GM23248 (cell line): Measurements from ENCODE around the gene HEG1. TPM values are rescaled to one million over a fixed set of nuclear protein-coding genes. Genes with fewer than 3 reads are reported as not detected.

Experiments used
- DNase-seq: peaks from one replicate; pipeline ENCODE4 v3.0.0-alpha.2; 2015
- H2AFZ ChIP-seq: fragments of 200-600 bp; sonication (generic); 2 replicates; pipeline ENCODE4 v1.6.1; 2016; ENCODE audit warnings: antibody characterized with exemption
- H3F3A ChIP-seq: fragments of 200-600 bp; sonication (generic); 2 replicates; pipeline ENCODE4 v1.6.1; 2016; ENCODE audit warnings: mild to moderate bottlenecking, antibody characterized with exemption, mixed run types; ENCODE audit not compliant: insufficient read depth
- H3K27ac ChIP-seq: fragments of 200-600 bp; sonication (generic); 2 replicates; pipeline ENCODE4 v1.5.1; 2016; ENCODE audit warnings: mild to moderate bottlenecking
- H3K27me3 ChIP-seq: fragments of 200-600 bp; sonication (generic); replicated peaks from 2 replicates; pipeline ENCODE4 v1.6.1; 2016; ENCODE audit warnings: mild to moderate bottlenecking; ENCODE audit not compliant: insufficient read depth
- H3K36me3 ChIP-seq: fragments of 200-600 bp; sonication (generic); 2 replicates; pipeline ENCODE4 v1.6.1; 2016; ENCODE audit warnings: low read depth, mild to moderate bottlenecking
- H3K4me1 ChIP-seq: fragments of 200-600 bp; sonication (generic); 2 replicates; pipeline ENCODE4 v1.6.1; 2016; ENCODE audit warnings: mild to moderate bottlenecking; ENCODE audit not compliant: insufficient read depth
- H3K4me2 ChIP-seq: fragments of 200-600 bp; sonication (generic); one replicate; pipeline ENCODE4 v1.6.1; 2016; ENCODE audit warnings: mild to moderate bottlenecking; ENCODE audit not compliant: unreplicated experiment
- H3K4me3 ChIP-seq: fragments of 200-600 bp; sonication (generic); 2 replicates; pipeline ENCODE4 v1.5.1; 2016; ENCODE audit warnings: mild to moderate bottlenecking
- H3K79me2 ChIP-seq: fragments of 200-600 bp; sonication (generic); 2 replicates; pipeline ENCODE4 v1.6.1; 2016; ENCODE audit warnings: mild to moderate bottlenecking; ENCODE audit not compliant: insufficient read depth
- H3K9ac ChIP-seq: fragments of 200-600 bp; sonication (generic); 2 replicates; pipeline ENCODE4 v1.6.1; 2016; ENCODE audit warnings: mild to moderate bottlenecking
- H3K9me2 ChIP-seq: fragments of 200-600 bp; sonication (generic); 2 replicates; pipeline ENCODE4 v1.6.1; 2016; ENCODE audit warnings: mixed run types, mild to moderate bottlenecking, moderate library complexity; ENCODE audit not compliant: insufficient read depth
- H3K9me3 ChIP-seq: fragments of 200-600 bp; sonication (generic); one replicate; pipeline ENCODE4 v1.6.1; 2017; ENCODE audit warnings: low read depth
- H4K20me1 ChIP-seq: fragments of 200-600 bp; sonication (generic); 2 replicates; pipeline ENCODE4 v1.6.0; 2016; ENCODE audit not compliant: insufficient read depth
- EZH2 ChIP-seq: fragments of 200-600 bp; sonication (generic); IDR thresholded peaks from 2 replicates; pipeline ENCODE4 v1.6.1; 2018; ENCODE audit warnings: antibody characterized with exemption, mild to moderate bottlenecking; ENCODE audit not compliant: insufficient read depth, poor library complexity, severe bottlenecking
- EZH2phosphoT487 ChIP-seq: fragments of 200-600 bp; sonication (generic); IDR thresholded peaks from 2 replicates; pipeline ENCODE4 v1.6.1; 2018; ENCODE audit warnings: antibody characterized with exemption, moderate library complexity, mild to moderate bottlenecking, low read depth; ENCODE audit not compliant: insufficient read depth
- WGBS, 2 experiments: methylation state at CpG; one replicate each; pipeline ENCODE4 v1.1.6; 2015 to 2017; ENCODE audit warnings: low lambda C conversion rate in 2 of 2, low coverage in 1 of 2; ENCODE audit errors: missing lambda C conversion rate in 2 of 2; 5-methylcytosine and 5-hydroxymethylcytosine counted together
- in situ Hi-C: fragments of 300-500 bp; cut with MboI; formaldehyde crosslinking; loops from 2 replicates; pipeline ENCODE4 v1.15.0; 2020
- polyA plus RNA-seq: library from polyadenylated mRNA; unstranded; fragments of >200 nt; fragmentation: Nextera tagmentation; extraction: Ambion mirVana; gene quantifications from 2 replicates; pipeline ENCODE4 v1.2.1, GENCODE V29; 2016
- total RNA-seq: library from RNA; depleted of rRNA; stranded (reverse); fragments of >200 nt; shearing (Covaris generic); gene quantifications from 2 replicates; pipeline ENCODE4 v1.2.3, GENCODE V29; 2014

Gene HEG1
- total and polyA plus RNA-seq, 2 experiments from 2014 or later: 32.1 to 116 TPM

DNA sequence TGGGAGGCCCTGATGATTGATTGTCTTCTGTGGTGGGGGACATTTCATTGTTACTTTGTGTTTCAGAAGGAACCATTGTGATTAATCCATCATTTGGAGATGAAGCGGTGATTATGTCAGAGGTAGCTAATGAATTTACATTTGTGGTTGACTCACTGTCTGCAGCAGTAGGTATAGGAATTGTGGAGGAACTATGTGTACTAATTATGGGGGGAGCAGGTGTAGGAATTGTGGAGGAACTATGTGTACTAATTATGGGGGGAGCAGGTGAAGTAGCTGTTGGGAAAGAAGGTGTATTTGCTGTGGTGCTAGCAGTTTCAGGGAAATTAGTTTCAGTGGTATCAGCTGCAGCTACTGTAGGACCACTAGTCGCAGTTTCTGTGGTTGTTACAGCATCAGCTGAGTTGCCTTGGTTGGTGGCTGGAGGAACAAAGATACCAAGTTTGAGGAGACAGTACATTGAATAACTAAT, 128.2 kb downstream of the HEG1 start:
- Histone ChIP-seq H3K79me2 (no peaks in the 10 kb centered on the region), H2AFZ (no peak overlapping the region), H3K4me2 (no peak overlapping the region), H4K20me1 (no peaks in the 10 kb centered on the region), H3K4me1 (no peaks in the 10 kb centered on the region), H3K36me3 (no peaks in the 10 kb centered on the region), H3K4me3 (no peak overlapping the region), H3K27me3 (no peaks in the 10 kb centered on the region), H3K9ac (no peak overlapping the region), H3K9me3 (no peaks in the 10 kb centered on the region), H3F3A (no peaks in the 10 kb centered on the region), H3K9me2 (no peaks in the 10 kb centered on the region), H3K27ac (no peak overlapping the region)
- TF ChIP-seq EZH2 (no peak), EZH2phosphoT487 (no peak)
- in situ Hi-C loops: no loop called here
- WGBS, 2 experiments: 98% methylated on average over 2 of the region's 2 CpGs
- no peak for DNase-seq

DNA sequence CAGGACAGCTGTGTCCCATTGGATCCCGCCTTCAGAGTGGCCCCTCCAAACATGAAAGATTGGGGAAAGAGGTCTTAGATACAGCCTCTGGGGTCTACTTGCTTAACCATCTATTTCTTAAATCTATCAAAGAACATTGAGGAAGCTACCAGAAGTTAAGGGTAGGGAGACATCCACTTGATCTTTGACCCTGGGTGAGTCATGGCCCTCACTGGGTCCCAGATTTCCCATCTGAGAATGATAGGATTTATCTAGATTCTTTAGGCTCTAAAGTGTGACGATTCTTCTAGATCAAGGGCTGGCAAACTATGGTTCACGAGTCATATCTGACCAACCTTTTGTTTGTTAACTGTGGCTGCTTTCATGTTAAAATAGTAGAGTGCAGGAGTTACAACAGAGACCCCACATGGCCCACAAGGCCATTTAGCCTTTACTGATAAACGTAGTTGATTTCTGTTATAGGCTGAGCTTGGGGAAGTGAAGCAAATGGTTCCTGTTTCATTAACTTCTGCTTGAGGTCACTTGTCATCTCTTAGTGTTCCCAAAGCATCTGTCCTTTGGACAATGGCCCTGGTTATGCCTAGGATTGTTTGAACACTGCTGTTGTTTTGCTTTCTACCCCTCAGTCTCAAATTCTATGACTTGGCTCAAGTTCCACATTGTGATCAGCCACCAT, 129.2 kb downstream of the HEG1 start:
- H3K4me3 ChIP-seq: no peak overlapping the region
- H3F3A ChIP-seq: no peaks in the 10 kb centered on the region
- 82 to 88% methylated on average over 4 of the region's 4 CpGs for WGBS, 2 experiments
- no peak overlapping the region for H3K27ac ChIP-seq
- no peaks in the 10 kb centered on the region for H4K20me1 ChIP-seq
- H3K4me1 ChIP-seq: no peaks in the 10 kb centered on the region
- TF ChIP-seq EZH2: no peak
- TF ChIP-seq EZH2phosphoT487: no peak
- H3K36me3 ChIP-seq: no peaks in the 10 kb centered on the region
- in situ Hi-C loops: no loop called here
- no peaks in the 10 kb centered on the region for H3K27me3 ChIP-seq
- H3K9me3 ChIP-seq: no peaks in the 10 kb centered on the region
- DNase-seq: peak; percentile 14
- no peaks in the 10 kb centered on the region for H3K9me2 ChIP-seq
- no peaks in the 10 kb centered on the region for H3K79me2 ChIP-seq
- no peak overlapping the region for H2AFZ ChIP-seq
- no peak overlapping the region for H3K4me2 ChIP-seq
- no peak overlapping the region for H3K9ac ChIP-seq

DNA sequence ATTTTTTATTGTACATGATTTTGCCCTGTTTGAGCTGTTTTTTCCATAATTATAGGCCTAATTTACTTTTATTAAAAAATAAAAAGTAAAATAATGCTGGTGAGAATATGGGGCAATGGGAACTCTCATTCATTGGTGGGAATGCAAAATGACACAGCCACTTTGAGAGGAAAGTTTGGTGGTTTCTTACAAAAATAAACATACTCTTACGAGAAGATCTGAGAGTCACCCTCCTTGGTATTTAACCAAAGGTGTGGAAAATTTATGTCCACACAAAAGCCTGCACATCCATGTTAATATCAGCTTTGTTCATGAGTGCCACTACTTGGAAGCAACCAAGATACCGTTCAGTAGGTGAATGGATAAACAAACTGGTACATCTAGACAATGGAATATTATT, 131.1 kb downstream of the HEG1 start:
- Histone ChIP-seq H3K79me2 (no peaks in the 10 kb centered on the region), H3K4me1 (no peaks in the 10 kb centered on the region), H3K9me3 (no peaks in the 10 kb centered on the region), H3K27me3 (no peaks in the 10 kb centered on the region), H2AFZ (no peak overlapping the region), H3K4me2 (no peak overlapping the region), H4K20me1 (no peaks in the 10 kb centered on the region), H3K9ac (no peak overlapping the region), H3K4me3 (no peak overlapping the region), H3K36me3 (no peaks in the 10 kb centered on the region), H3F3A (no peaks in the 10 kb centered on the region), H3K9me2 (no peaks in the 10 kb centered on the region), H3K27ac (no peak overlapping the region)
- DNase-seq: no peak
- in situ Hi-C loops: loop anchor here (25.0 kb wide), 1 partner anchor 587 kb away; no protein-coding TSS in a partner anchor
- WGBS, 2 experiments: 75 to 85% methylated on average over 2 of the region's 2 CpGs
- TF ChIP-seq EZH2 (no peak), EZH2phosphoT487 (no peak)

DNA sequence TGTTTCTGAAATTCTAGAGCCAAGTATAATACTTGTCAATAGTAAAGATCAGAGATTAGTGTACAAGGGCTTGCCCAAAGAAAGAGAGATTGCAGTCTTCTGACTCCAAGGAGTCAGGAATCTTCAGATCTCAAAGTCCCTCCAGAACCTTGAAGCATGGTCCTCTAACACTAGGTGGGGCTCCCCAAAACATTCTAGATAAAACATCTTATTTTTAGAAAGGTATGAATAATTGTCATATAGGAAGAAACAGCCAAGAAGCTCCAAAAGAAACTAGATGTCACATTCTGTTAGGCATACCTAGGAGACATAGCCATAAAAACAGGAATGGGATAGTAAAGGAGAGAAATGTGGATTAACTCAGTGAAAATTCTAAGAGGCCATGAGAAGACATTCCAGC, 132.0 kb downstream of the HEG1 start:
- Histone ChIP-seq H4K20me1 (no peaks in the 10 kb centered on the region), H2AFZ (no peak overlapping the region), H3K4me3 (no peak overlapping the region), H3K79me2 (no peaks in the 10 kb centered on the region), H3K9me2 (no peaks in the 10 kb centered on the region), H3K9ac (no peak overlapping the region), H3K36me3 (no peaks in the 10 kb centered on the region), H3K27me3 (no peaks in the 10 kb centered on the region), H3K9me3 (no peaks in the 10 kb centered on the region), H3K27ac (no peak overlapping the region), H3K4me2 (no peak overlapping the region), H3F3A (no peaks in the 10 kb centered on the region), H3K4me1 (no peaks in the 10 kb centered on the region)
- peak; percentile 51 for DNase-seq
- TF ChIP-seq EZH2 (no peak), EZH2phosphoT487 (no peak)
- in situ Hi-C loops: loop anchor here (25.0 kb wide), 1 partner anchor 587 kb away; no protein-coding TSS in a partner anchor
